CD14-positive monocyte (primary cell): ENCODE measurements around the gene POT1. TPM values are rescaled to one million over a fixed set of nuclear protein-coding genes. Genes with fewer than 3 reads are reported as not detected.

ENCODE experiments used
- DNase-seq, 3 donors: peaks; one replicate each; pipeline ENCODE4 v3.0.0-alpha.2; 2011 to 2022
- H2AFZ ChIP-seq: 2 replicates; pipeline ENCODE4 v1.6.0; 2012; ENCODE audit warnings: mild to moderate bottlenecking, low read depth, low read length, inconsistent platforms; ENCODE audit not compliant: insufficient read depth, poor library complexity, severe bottlenecking
- H3K27ac ChIP-seq, 2 donors: 1 replicate in 1 of 2; 2 replicates in 1 of 2; pipeline ENCODE4 v1.5.1; 2012 to 2013; ENCODE audit warnings: low read length in 2 of 2, control low read depth in 1 of 2, inconsistent platforms in 1 of 2, low read depth in 1 of 2, mild to moderate bottlenecking in 1 of 2
- H3K27me3 ChIP-seq, 2 donors: one replicate each; pipeline versions ENCODE4 v1.6.0 to v1.6.1; 2011 to 2013; ENCODE audit warnings: low read length in 2 of 2; ENCODE audit not compliant: control insufficient read depth in 2 of 2, insufficient read depth in 2 of 2
- H3K36me3 ChIP-seq, 2 donors: replicated peaks in 1 of 2; 1 replicate in 1 of 2; 2 replicates in 1 of 2; pipeline versions ENCODE4 v1.5.1 to v1.6.1; 2012 to 2013; ENCODE audit warnings: low read length in 2 of 2, control low read depth in 1 of 2, inconsistent platforms in 1 of 2, mild to moderate bottlenecking in 1 of 2; ENCODE audit not compliant: insufficient read depth in 2 of 2, control insufficient read depth in 1 of 2
- H3K4me1 ChIP-seq, 2 donors: 1 replicate in 1 of 2; 2 replicates in 1 of 2; pipeline versions ENCODE4 v1.5.1 to v1.6.1; 2012 to 2013; ENCODE audit warnings: low read length in 2 of 2, control low read depth in 1 of 2, inconsistent platforms in 1 of 2, mild to moderate bottlenecking in 1 of 2, moderate library complexity in 1 of 2; ENCODE audit not compliant: insufficient read depth in 2 of 2, control insufficient read depth in 1 of 2
- H3K4me2 ChIP-seq: replicated peaks from 2 replicates; pipeline ENCODE3; 2012; ENCODE audit warnings: low read length, moderate library complexity, mild to moderate bottlenecking; ENCODE audit not compliant: poor library complexity, severe bottlenecking; ENCODE audit errors: extremely low read depth
- H3K4me3 ChIP-seq, 3 experiments: fragments of 200-600 bp in 1 of 3; sonication (generic) in 1 of 3; replicated peaks in 1 of 3; 1 replicate in 2 of 3; 2 replicates in 1 of 3; pipeline ENCODE4 v1.5.1; 2011 to 2013; ENCODE audit warnings: low read length in 3 of 3, mild to moderate bottlenecking in 3 of 3, control low read depth in 2 of 3, low read depth in 2 of 3, inconsistent platforms in 1 of 3, moderate library complexity in 1 of 3
- H3K79me2 ChIP-seq: 2 replicates; pipeline ENCODE4 v1.6.0; 2012; ENCODE audit warnings: mild to moderate bottlenecking, control low read depth, inconsistent platforms, low read length, moderate library complexity; ENCODE audit not compliant: insufficient read depth
- H3K9ac ChIP-seq: 2 replicates; pipeline ENCODE4 v1.6.0; 2017; ENCODE audit warnings: low read length, mild to moderate bottlenecking; ENCODE audit not compliant: insufficient read depth, poor library complexity, severe bottlenecking
- H3K9me3 ChIP-seq, 2 donors: replicated peaks in 1 of 2; 1 replicate in 1 of 2; 2 replicates in 1 of 2; pipeline versions ENCODE4 v1.5.1 to v1.6.1; 2012 to 2013; ENCODE audit warnings: low read length in 2 of 2, control low read depth in 1 of 2; ENCODE audit not compliant: control insufficient read depth in 1 of 2, insufficient read depth in 1 of 2
- H4K20me1 ChIP-seq: 2 replicates; pipeline ENCODE4 v1.6.0; 2012; ENCODE audit warnings: mild to moderate bottlenecking, low read length, control low read depth, moderate library complexity; ENCODE audit not compliant: insufficient read depth
- H3K27ac Mint-ChIP-seq, 7 donors: one replicate each; pipeline ENCODE4 v1.8.0; 2020; ENCODE audit warnings: mild to moderate bottlenecking in 7 of 7, mixed read lengths in 7 of 7, moderate library complexity in 6 of 7, inconsistent platforms in 2 of 7
- H3K27me3 Mint-ChIP-seq, 3 donors: one replicate each; pipeline ENCODE4 v1.8.0; 2021 to 2022; ENCODE audit warnings: low read depth in 3 of 3, mild to moderate bottlenecking in 3 of 3, mixed read lengths in 3 of 3, moderate library complexity in 3 of 3, inconsistent platforms in 1 of 3
- H3K36me3 Mint-ChIP-seq, 2 donors: one replicate each; pipeline ENCODE4 v1.8.0; 2020; ENCODE audit warnings: mixed read lengths in 2 of 2, inconsistent platforms in 1 of 2, mild to moderate bottlenecking in 1 of 2
- H3K4me1 Mint-ChIP-seq: one replicate; pipeline ENCODE4 v1.8.0; 2020; ENCODE audit warnings: mild to moderate bottlenecking, mixed read lengths
- H3K4me3 Mint-ChIP-seq, 2 donors: one replicate each; pipeline ENCODE4 v1.8.0; 2020; ENCODE audit warnings: mild to moderate bottlenecking in 2 of 2, mixed read lengths in 2 of 2, moderate library complexity in 1 of 2
- H3K9me3 Mint-ChIP-seq, 7 donors: one replicate each; pipeline ENCODE4 v1.8.0; 2020 to 2022; ENCODE audit warnings: mixed read lengths in 7 of 7, mild to moderate bottlenecking in 6 of 7, moderate library complexity in 6 of 7, inconsistent platforms in 2 of 7
- CTCF ChIP-seq: fragments of 200-600 bp; IDR thresholded peaks from one replicate; pipeline ENCODE4 v1.8.0; 2022; ENCODE audit warnings: antibody characterized with exemption, mild to moderate bottlenecking
- WGBS: methylation state at CpG from one replicate; pipeline ENCODE4 v1.1.5; 2013; ENCODE audit warnings: missing lambda C conversion rate; ENCODE audit not compliant: insufficient coverage; 5-methylcytosine and 5-hydroxymethylcytosine counted together
- intact Hi-C, 2 donors: fragments of 100-400 bp; cut with micrococcal nuclease; formaldehyde crosslinking; loops; one replicate each; pipeline versions ENCODE4 v1.15.0 to v1.15.1; 2023
- polyA plus RNA-seq, 3 donors: library from polyadenylated mRNA; depleted of rRNA in 1 of 3; unstranded in 2 of 3; stranded (reverse) in 1 of 3; fragments of 300-500 nt in 2 of 3; fragments of >200 nt in 1 of 3; fragmentation: Illumina TruSeq in 2 of 3; gene quantifications; 1 replicate in 2 of 3; 2 replicates in 1 of 3; pipeline ENCODE4 v1.2.3, GENCODE V29; 2012 to 2021

Gene POT1
- polyA plus RNA-seq, 3 donors = 6.7 to 12.2 (median 10.4) TPM

GRCh38 chr7:124773339-124773738, 156.3 kb downstream of the POT1 start:
- Histone ChIP-seq H3K27ac (no peak overlapping the region), H2AFZ (no peak overlapping the region), H3K9me3 (no peaks in the 10 kb centered on the region), H3K36me3 (no peaks in the 10 kb centered on the region), H3K4me3 (no peak overlapping the region), H3K79me2 (no peaks in the 10 kb centered on the region), H3K27me3 (peaks cover 2 to 5% of the 10 kb centered on the region in 2 donors), H4K20me1 (no peaks in the 10 kb centered on the region), H3K4me2 (no peak overlapping the region), H3K4me1 (no peaks in the 10 kb centered on the region), H3K9ac (no peak overlapping the region)
- no peaks in the 10 kb centered on the region for H3K4me1 Mint-ChIP-seq
- DNase-seq = no peak
- H3K36me3 Mint-ChIP-seq = no peaks in the 10 kb centered on the region
- intact Hi-C loops = no loop called here
- no peaks in the 10 kb centered on the region for H3K9me3 Mint-ChIP-seq
- H3K27me3 Mint-ChIP-seq = peaks cover 2 to 14% (median 4%) of the 10 kb centered on the region in 3 donors
- no peak for TF ChIP-seq CTCF
- no peak overlapping the region for H3K27ac Mint-ChIP-seq
- H3K4me3 Mint-ChIP-seq = no peak overlapping the region
- 100% methylated on average over 1 of the region's 3 CpGs for WGBS

Other genes starting within 250 kb of the POT1 start
- not detected for gene GPR37, start 164.0 kb downstream of the POT1 start, polyA plus RNA-seq